Measurements from ENCODE around the gene COL5A1. TPM values are rescaled to one million over a fixed set of nuclear protein-coding genes. Genes with fewer than 3 reads are reported as not detected.

COL5A1 gene
- total and polyA plus RNA-seq, 2 donors from 2014 or later, result 2.4 to 23.8 TPM

DNA sequence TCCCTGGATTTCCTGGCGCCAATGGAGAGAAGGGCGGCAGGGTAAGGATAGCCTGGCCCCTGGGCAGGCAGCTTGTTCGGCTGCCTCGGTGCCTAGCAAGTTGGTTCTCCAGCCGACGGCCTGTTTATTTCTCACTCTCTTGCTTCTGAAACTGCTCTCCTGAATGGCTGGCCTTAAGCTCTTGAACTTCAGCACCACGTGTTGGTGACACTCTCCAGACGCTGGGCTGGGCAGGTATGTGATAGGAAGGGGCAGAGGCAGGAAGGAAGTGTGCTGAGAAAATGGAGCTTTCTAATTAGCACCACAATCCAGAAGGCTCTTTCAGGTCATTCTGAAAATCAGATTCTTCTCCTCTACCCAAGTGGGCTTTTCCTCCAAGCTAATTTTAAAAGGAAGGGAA is 147.6 kb downstream of the COL5A1 start:
- no peaks in the 10 kb centered on the region for H3K36me3 ChIP-seq (ENCODE audit: control insufficient read depth in 2 of 3, insufficient read depth in 3 of 3, low read length in 3 of 3)
- H3K4me1 ChIP-seq (ENCODE audit: control insufficient read depth in 2 of 3, insufficient read depth in 2 of 3, low read depth in 1 of 3, low read length in 3 of 3), result peaks cover 0 to 4% (median 0%) of the 10 kb centered on the region in 3 donors
- H3K27ac ChIP-seq (ENCODE audit: low read depth in 2 of 2, low read length in 2 of 2), result no peak overlapping the region
- no peaks in the 10 kb centered on the region for H3K9me3 ChIP-seq (ENCODE audit: control insufficient read depth in 2 of 3, insufficient read depth in 1 of 3, low read length in 3 of 3)
- FAIRE-seq, result no peak
- no peaks in the 10 kb centered on the region for H3K27me3 ChIP-seq (ENCODE audit: control insufficient read depth, insufficient read depth, low read length)
- no peak overlapping the region for H3K4me3 ChIP-seq (ENCODE audit: low read length in 3 of 3)
- intact Hi-C loops (cut with DNase I), result no loop called here
- H3K9ac ChIP-seq (ENCODE audit: low read length in 3 of 3), result no peak overlapping the region
- TF ChIP-seq, protein P1, sequence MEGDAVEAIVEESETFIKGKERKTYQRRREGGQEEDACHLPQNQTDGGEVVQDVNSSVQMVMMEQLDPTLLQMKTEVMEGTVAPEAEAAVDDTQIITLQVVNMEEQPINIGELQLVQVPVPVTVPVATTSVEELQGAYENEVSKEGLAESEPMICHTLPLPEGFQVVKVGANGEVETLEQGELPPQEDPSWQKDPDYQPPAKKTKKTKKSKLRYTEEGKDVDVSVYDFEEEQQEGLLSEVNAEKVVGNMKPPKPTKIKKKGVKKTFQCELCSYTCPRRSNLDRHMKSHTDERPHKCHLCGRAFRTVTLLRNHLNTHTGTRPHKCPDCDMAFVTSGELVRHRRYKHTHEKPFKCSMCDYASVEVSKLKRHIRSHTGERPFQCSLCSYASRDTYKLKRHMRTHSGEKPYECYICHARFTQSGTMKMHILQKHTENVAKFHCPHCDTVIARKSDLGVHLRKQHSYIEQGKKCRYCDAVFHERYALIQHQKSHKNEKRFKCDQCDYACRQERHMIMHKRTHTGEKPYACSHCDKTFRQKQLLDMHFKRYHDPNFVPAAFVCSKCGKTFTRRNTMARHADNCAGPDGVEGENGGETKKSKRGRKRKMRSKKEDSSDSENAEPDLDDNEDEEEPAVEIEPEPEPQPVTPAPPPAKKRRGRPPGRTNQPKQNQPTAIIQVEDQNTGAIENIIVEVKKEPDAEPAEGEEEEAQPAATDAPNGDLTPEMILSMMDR (IDR thresholded peaks at IDR 0.05; ENCODE audit: borderline replicate concordance, extremely low read depth, insufficient read depth), result no peak
- DNase-seq, result no peak

DNA sequence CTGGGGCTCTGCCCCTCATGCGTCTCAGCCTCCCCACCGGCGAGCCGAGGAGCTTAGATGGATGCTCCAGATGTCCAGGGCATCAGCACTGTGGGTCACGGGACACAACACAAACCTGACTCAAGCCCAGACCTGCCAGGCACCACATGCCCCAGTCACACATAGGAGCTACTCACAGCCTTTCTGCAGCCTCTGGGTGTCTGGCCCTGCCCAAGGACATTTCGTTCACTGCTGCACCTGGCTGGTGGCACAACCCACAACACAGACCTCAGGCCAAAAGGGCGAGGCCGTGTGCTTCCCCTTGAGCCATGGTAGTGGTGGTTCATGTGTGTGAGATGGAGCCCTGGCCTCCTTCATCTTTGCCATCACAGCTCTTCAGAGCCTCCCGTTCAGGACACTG is 149.4 kb downstream of the COL5A1 start:
- no peaks in the 10 kb centered on the region for H3K27me3 ChIP-seq (ENCODE audit: control insufficient read depth, insufficient read depth, low read length)
- DNase-seq (no peak), FAIRE-seq (no peak)
- H3K36me3 ChIP-seq (ENCODE audit: control insufficient read depth in 2 of 3, insufficient read depth in 3 of 3, low read length in 3 of 3), result no peaks in the 10 kb centered on the region
- H3K4me1 ChIP-seq (ENCODE audit: control insufficient read depth in 2 of 3, insufficient read depth in 2 of 3, low read depth in 1 of 3, low read length in 3 of 3), result no peaks in the 10 kb centered on the region
- intact Hi-C loops (cut with DNase I), result no loop called here
- H3K4me3 ChIP-seq (ENCODE audit: low read length in 3 of 3), result no peak overlapping the region
- H3K27ac ChIP-seq (ENCODE audit: low read depth in 2 of 2, low read length in 2 of 2), result no peak overlapping the region
- TF ChIP-seq, protein P1 (IDR thresholded peaks at IDR 0.05; ENCODE audit: borderline replicate concordance, extremely low read depth, insufficient read depth), result no peak
- H3K9ac ChIP-seq (ENCODE audit: low read length in 3 of 3), result no peak overlapping the region
- no peaks in the 10 kb centered on the region for H3K9me3 ChIP-seq (ENCODE audit: control insufficient read depth in 2 of 3, insufficient read depth in 1 of 3, low read length in 3 of 3)

DNA sequence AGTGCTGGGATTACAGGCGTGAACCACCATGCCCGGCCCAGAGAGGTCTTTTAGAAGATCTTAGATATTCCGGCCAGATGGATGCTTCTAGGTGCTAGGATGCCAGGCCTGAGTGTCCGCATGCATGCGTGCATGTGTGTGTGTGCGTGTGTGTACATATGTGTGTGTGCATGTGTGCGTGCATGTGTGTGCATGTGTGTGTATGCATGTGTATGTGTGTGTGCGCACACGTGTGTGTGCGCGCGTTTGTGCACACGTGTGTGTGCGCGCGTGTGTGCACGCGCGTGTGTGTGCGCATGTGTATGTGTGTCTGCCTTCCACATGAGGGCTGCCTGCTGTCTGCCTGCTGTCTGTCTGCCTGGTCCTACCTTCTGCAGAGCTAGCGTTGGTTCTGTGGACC is 151.0 kb downstream of the COL5A1 start:
- no peaks in the 10 kb centered on the region for H3K36me3 ChIP-seq (ENCODE audit: control insufficient read depth in 2 of 3, insufficient read depth in 3 of 3, low read length in 3 of 3)

More for the DNA sequence above, 151.0 kb downstream of the COL5A1 start:
- FAIRE-seq (no peak), DNase-seq (no peak)
- TF ChIP-seq, protein P1 (IDR thresholded peaks at IDR 0.05; ENCODE audit: borderline replicate concordance, extremely low read depth, insufficient read depth), result no peak
- Histone ChIP-seq H3K27me3 (ENCODE audit: control insufficient read depth, insufficient read depth, low read length) (no peaks in the 10 kb centered on the region), H3K9me3 (ENCODE audit: control insufficient read depth in 2 of 3, insufficient read depth in 1 of 3, low read length in 3 of 3) (no peaks in the 10 kb centered on the region), H3K4me3 (ENCODE audit: low read length in 3 of 3) (no peak overlapping the region), H3K9ac (ENCODE audit: low read length in 3 of 3) (no peak overlapping the region), H3K27ac (ENCODE audit: low read depth in 2 of 2, low read length in 2 of 2) (no peak overlapping the region), H3K4me1 (ENCODE audit: control insufficient read depth in 2 of 3, insufficient read depth in 2 of 3, low read depth in 1 of 3, low read length in 3 of 3) (no peaks in the 10 kb centered on the region)
- intact Hi-C loops (cut with DNase I), result no loop called here
